Left colon (tissue), 2 donors: Measurements from ENCODE around the gene SIK3. TPM values are rescaled to one million over a fixed set of nuclear protein-coding genes. Genes with fewer than 3 reads are reported as not detected.
"Not testable (repeated sequence)": the region's sequence is repeated elsewhere in the genome, so short reads cannot be mapped to it uniquely, and the experiment has no call there.

Experiments
- ATAC-seq: fragments of 200-7000 bp; cut with Tn5 transposase; one replicate; pipeline ENCODE4 v1.9.1; 2020; ENCODE audit warnings: mild to moderate bottlenecking, moderate library complexity
- DNase-seq, 2 donors: peaks; one replicate each; pipeline ENCODE4 v3.0.0-alpha.2; 2020
- intact Hi-C, 2 donors: fragments of 100-400 bp; cut with DNase I in 1 of 2; cut with micrococcal nuclease in 1 of 2; formaldehyde crosslinking; loops; one replicate each; pipeline versions ENCODE4 v1.11.2 to v1.14.0; 2022; cut with DNase I, micrococcal nuclease
- total RNA-seq, 2 donors: library from RNA; stranded (reverse); fragmentation: NEBNext Ultra II Directional; extraction: Animal tissue kit (Norgen Biotek cat#: 25700); gene quantifications; one replicate each; pipeline ENCODE4 v1.2.1, GENCODE V29; 2021
- donor health status: DM: no; HTN: no; CAD: no.
- donor health status: DM: yes; HTN: yes; CAD: no.

SIK3 gene
- total RNA-seq, 2 donors from 2014 or later, result 35.3 to 39.0 TPM

DNA sequence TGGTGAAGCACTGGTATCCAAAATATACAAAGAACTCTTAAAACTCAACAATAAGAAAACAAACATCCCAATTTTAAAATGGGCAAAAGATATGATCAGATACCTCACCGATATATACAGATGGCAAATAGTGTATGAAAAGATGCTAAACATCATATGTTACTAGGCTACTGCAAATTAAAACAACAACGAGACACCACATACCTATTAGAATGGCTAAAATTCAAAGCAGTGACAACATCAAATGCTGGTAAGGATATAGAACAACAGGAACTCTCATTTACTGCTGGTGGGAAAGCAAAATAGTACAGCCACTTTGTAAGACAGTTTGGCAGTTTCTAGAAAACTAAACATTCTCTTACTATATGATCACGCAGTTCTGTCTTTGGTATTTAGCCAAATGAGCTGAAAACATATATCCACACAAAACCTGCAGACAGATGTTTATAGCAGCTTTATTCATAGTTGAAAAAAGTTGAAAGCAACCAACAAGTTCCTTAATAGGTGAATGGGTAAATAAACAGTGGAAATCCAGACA, 38.5 kb downstream of the SIK3 start:
- intact Hi-C loops, result no loop called here
- DNase-seq (no peak), ATAC-seq (no peak)

DNA sequence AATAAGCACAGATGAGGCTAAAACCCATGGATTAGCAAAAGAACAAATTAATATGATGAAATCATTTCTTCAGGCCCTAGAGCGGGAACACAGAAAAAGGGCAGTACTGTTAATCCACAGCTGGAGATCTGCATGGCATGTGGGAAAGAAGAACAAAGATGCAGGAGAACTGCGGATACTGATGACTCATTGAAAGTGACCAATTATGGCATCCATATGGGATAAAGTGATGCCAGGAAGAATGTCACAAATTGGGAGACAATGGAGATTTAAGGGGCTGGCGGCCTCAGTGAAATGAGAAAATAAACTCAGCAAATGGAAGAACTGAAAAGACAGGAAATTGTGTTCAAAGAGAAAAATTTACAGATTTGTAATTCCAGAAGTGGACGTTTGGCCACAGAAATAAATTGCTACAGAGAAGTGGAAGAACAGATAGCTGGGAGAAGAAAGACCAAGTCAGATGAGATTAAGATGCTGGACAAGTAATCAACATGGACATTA, 39.4 kb downstream of the SIK3 start:
- DNase-seq (no peak), ATAC-seq (no peak)
- intact Hi-C loops, result no loop called here

- DNase-seq, result no peak
- no peak for ATAC-seq
- intact Hi-C loops, result no loop called here
These were observed 40.5 kb downstream of the SIK3 start for GRCh38 chr11:117057727-117058126.

DNA sequence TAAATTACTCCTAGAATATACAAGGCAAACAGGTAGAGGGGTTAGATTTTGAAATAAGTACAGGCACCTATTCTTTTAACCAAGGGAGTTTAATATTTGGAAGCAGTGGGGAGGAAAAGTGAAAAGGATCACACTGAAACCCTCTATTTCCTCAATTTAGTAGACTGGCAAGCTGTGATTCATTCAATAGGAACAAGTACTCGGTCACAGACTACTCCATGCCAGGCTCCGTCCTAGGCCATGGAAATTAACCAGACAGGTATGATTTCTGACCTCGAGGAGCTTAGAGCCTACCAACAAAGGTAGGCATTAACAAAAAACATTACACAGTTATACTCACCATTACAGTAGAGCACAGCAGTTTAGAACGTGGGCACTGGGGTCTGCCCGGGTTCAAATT, 40.9 kb downstream of the SIK3 start:
- ATAC-seq (no peak), DNase-seq (no peak)
- intact Hi-C loops, result no loop called here

DNA sequence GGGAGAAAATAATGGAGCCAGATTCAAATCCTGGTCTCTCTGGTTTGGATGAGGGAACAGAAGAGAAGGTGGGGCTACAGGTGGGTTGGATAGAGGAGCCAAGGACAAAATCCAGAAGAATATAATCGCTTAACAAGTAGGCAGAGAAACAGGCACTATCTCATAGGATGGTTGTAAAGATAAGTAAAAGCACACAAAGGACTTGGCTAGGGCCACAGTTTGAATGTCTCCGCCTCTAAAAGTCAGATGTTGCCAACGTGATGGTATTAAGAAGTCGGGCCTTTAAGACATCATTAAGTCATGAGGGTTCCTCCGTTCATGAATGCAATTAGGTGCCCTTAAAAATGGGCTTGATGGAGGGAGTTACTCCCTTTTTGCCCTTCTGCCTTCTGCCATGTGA, 42.8 kb downstream of the SIK3 start:
- intact Hi-C loops, result no loop called here
- ATAC-seq, result peak; percentile 92

DNA sequence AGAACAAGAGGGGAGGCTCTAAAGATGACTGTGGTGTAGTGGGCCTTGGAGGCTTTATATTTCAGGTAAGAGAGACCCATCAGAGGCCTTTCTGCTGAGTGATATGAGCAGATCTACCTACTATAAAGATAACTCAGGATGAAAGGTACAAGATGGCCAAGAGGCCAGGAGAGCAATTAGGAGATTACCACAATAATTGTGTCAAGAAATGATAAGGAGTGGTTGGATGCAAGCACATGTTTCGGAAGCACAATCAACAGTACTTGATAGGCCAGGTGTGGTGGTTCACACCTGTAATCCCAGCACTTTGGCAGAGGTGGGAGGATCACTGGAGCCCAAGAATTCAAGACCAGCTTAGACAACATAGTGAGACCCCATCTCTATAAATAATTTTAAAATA, 43.8 kb downstream of the SIK3 start:
- intact Hi-C loops, result no loop called here
- ATAC-seq (peak; percentile 60), DNase-seq (no peak)

More for the DNA sequence above, 42.8 kb downstream of the SIK3 start:
- no peak for DNase-seq

GRCh38 chr11:117052196-117053149, 45.8 kb downstream of the SIK3 start:
- intact Hi-C loops, result no loop called here
- ATAC-seq, result no peak
- no peak for DNase-seq

DNA sequence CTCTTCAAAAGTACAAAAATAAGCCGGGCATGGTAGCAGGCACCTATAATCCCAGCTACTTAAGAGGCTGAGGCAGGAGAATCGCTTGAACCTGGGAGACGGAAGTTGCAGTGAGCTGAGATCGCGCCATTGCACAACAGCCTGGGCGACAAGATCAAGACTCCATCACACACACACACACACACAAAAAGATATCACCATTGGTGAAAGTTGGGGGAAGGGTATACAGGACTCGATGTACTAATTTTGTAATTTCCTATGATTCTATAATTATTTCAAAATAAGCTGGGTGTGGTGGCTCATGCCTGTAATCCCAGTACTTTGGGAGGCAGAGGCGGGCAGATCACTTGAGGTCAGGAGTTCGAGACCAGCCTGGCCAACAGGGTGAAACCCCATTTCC, 48.1 kb downstream of the SIK3 start:
- ATAC-seq, DNase-seq, intact Hi-C loops: not testable (repeated sequence)

- ATAC-seq, DNase-seq, intact Hi-C loops: not testable (repeated sequence)
These were observed 51.6 kb downstream of the SIK3 start for GRCh38 chr11:117046627-117047026.

GRCh38 chr11:117045956-117046355, 52.3 kb downstream of the SIK3 start:
- no peak for DNase-seq
- intact Hi-C loops, result no loop called here
- peak; percentile 22 for ATAC-seq

- peak; percentile 31 to 63 for DNase-seq
- intact Hi-C loops, result no loop called here
- peak; percentile 100 for ATAC-seq
These were observed 53.0 kb downstream of the SIK3 start for GRCh38 chr11:117045196-117045595.

DNA sequence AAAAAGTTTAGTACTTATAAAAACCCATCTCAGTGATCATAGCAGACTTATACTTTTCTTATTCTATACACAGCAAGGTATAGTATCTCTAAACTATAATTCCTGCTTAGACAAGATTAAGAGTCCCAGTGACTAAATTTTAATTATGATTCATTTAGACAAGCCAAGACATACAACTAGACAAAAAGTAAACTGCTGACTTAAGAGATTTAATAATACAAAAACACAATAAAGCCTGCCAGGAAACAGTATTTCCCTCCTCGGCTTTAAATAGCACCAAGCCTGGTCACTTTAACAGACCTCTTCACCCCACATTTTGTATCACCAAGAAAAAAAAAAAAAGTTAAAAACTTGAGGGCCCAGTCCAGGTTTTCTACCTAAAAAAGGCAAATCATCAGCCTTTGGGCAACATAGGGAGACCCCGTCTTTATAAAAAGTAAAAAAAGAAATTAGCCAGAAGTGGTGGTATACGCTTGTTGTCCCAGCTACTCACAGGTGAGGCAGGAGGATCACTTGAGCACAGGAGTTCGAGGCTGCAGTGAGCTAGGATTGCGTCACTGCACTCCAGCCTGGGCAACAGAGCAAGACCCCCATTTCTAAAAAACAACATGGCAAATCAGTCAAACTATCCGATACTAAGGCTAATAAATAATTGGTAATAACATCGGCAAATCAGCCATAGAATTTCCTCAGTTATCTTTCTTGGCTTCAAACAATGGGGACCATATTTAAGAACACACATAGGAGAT, 53.8 kb downstream of the SIK3 start:
- no peak for DNase-seq
- intact Hi-C loops, result no loop called here
- no peak for ATAC-seq

GRCh38 chr11:117042689-117043088, 55.5 kb downstream of the SIK3 start:
- DNase-seq (no peak), ATAC-seq (no peak)
- intact Hi-C loops, result no loop called here

- intact Hi-C loops, result no loop called here
- DNase-seq (no peak), ATAC-seq (no peak)
These were observed 58.3 kb downstream of the SIK3 start for GRCh38 chr11:117039900-117040299.

DNA sequence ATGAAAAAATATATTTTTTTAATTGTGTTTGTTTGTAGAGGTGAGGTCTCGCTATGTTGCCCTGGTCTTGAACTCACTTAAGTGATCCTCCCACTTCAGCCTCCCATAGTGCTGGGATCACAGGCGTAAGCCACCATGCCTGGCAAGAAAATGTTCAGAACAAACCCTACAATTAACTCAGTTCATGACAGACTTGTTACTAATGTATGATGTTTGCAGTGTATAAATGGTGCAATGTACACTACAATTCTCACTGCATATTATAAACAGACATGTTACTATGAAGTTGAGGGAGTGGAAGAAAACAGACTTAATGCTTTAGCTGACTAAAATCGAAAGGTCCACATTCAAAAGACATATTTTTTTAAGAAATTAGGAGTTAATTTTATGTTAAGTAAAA, 59.0 kb downstream of the SIK3 start:
- no peak for DNase-seq
- no peak for ATAC-seq
- intact Hi-C loops, result no loop called here

DNA sequence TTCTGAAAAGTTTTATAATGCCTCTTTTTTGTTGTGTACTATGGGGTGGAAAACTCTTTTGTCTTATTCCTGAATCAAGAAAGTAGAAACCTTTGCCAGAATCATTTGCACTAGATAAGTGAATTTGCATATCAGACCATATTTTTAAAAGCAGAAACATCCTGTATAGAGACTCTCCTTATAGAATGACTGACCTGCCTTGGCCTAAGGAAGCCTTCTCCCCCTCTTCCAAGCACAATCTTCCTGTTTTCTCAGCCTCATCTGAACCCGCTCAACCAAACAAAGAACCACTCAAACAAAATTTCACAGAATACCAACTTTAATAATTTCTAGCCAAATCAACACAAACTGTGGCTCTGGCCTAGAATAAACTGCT, 60.3 kb downstream of the SIK3 start:
- DNase-seq, result no peak
- intact Hi-C loops, result no loop called here
- ATAC-seq, result no peak

GRCh38 chr11:117037279-117037974, 60.8 kb downstream of the SIK3 start:
- intact Hi-C loops, result no loop called here
- DNase-seq (no peak), ATAC-seq (peak; percentile 48)

- ATAC-seq (no peak), DNase-seq (no peak)
- intact Hi-C loops, result no loop called here
These were observed 63.3 kb downstream of the SIK3 start for GRCh38 chr11:117034901-117035300.
